NCI-H2227 treated with DMSO at 0.1 percent for 48 hours (cell line): ENCODE results near the gene SPIRE1.

Experiments used
- DNase-seq: peaks from one replicate; lab custom pipeline; 2025; lab: John Stamatoyannopoulos, UW

The SPIRE1 gene

DNA sequence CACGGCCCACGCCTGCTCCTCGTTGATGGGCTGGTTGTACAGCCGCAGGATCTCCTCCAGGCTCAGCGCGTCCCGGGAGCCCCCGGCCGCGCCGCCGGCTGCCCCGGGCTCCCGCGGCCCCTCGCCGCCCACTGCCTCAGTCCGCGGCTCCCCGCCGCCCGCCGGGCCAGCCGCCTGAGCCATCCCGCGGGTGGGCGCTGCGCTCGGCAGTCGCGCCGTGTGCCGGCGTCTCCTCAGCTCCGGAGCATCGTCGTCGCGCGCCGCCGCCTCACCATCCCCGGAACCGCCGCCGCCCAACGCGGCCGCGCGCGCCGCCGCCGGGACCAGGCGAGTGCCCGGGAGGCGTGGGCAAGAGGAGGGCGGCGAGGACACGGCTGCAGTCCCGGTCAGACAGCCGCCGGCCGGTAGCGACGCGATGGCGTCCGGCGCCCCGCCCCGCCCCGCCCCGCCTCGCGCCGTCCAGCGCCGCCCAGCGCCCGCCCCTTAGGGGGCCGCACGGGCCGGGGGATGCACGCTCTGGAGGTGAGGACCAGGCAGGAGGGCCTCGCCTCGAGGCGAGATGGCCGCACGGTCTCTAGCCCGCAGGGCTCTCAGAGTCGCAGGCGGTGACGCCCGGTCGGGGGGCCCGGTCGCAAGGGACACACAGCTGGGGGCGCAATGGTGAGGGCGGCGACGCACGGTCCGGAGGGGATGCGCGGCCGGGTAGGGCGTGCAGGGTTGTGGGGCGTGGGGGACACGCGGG is at the start of gene SPIRE1:
SPIRE1 (minus strand) TSS at position 424 of the 742 bp plus-strand sequence; CDS start at position 183, 241 bp downstream.
- DNase-seq, result peak; percentile 52

GRCh38 chr18:12703664-12704063 is 45.8 kb upstream of the SPIRE1 start:
- peak; percentile 70 for DNase-seq

GRCh38 chr18:12703096-12703567 is 45.2 kb upstream of the SPIRE1 start:
- no peak for DNase-seq

- DNase-seq, result peak; percentile 86
Measured at GRCh38 chr18:12702221-12703095, 44.6 kb upstream of the SPIRE1 start, which contains the start of the genes CEP76 and PSMG2. Gene CEP76 (minus strand): TSS chr18:12702723. CDS start chr18:12702548, 175 bp downstream. Gene PSMG2 (plus strand): TSS chr18:12703042. CDS start chr18:12703108, 66 bp downstream.

- no peak for DNase-seq
Measured at GRCh38 chr18:12701161-12701560, 43.3 kb upstream of the SPIRE1 start.

- DNase-seq, result no peak
Measured at GRCh38 chr18:12699747-12700146, 41.8 kb upstream of the SPIRE1 start.

- DNase-seq, result no peak
Measured at GRCh38 chr18:12694032-12694431, 36.1 kb upstream of the SPIRE1 start.

DNA sequence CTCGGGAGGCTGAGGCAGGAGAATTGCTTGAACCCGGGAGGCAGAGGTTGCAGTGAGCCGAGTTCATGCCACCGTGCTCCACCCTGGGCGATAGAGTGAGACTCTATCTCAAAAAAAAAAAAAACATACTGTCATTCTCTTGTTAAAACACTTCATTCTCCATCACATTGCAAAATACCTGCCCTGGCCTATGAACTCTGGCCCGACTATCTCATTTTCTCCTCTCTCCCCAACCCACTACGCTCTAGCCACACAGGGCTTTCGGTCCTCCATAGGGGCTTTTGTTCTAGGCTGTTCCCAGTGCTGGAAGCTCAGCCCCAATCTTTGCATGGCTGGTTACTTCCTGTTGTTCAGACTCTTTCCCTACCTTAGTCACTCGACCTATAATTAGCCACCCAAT is 34.3 kb upstream of the SPIRE1 start:
- DNase-seq, result no peak

- no peak for DNase-seq
Measured at GRCh38 chr18:12689256-12689850, 31.4 kb upstream of the SPIRE1 start.

GRCh38 chr18:12686100-12686499 is 28.2 kb upstream of the SPIRE1 start:
- DNase-seq, result peak; percentile 28

- peak; percentile 52 for DNase-seq
Measured at GRCh38 chr18:12679183-12679786, 21.4 kb upstream of the SPIRE1 start.

GRCh38 chr18:12668041-12668440 is 10.1 kb upstream of the SPIRE1 start:
- DNase-seq, result no peak

- peak; percentile 58 for DNase-seq
Measured at GRCh38 chr18:12659904-12660605, 2.1 kb upstream of the SPIRE1 start.

- peak; percentile 17 for DNase-seq
Measured at GRCh38 chr18:12658426-12659138, 675 bp upstream of the SPIRE1 start.

- no peak for DNase-seq
Measured at GRCh38 chr18:12656938-12657683, 796 bp downstream of the SPIRE1 start.

DNA sequence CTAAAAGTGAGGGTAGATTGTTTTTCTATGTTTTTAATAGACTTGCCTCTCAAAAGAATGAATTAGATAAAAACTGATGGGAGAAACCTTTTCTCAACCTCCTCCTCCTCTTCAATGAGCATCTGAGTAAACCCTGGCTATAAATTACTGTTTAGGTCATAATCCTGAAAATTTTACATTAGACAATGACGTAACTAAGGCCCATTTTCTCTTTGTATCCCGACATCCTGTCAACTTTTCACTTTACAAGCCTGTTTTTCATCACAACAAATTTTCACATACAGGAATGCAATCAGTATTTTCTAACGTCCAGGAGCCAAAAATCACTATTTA is 1.3 kb downstream of the SPIRE1 start:
- DNase-seq, result peak; percentile 20

- DNase-seq, result no peak
Measured at GRCh38 chr18:12654971-12655370, 2.9 kb downstream of the SPIRE1 start.

DNA sequence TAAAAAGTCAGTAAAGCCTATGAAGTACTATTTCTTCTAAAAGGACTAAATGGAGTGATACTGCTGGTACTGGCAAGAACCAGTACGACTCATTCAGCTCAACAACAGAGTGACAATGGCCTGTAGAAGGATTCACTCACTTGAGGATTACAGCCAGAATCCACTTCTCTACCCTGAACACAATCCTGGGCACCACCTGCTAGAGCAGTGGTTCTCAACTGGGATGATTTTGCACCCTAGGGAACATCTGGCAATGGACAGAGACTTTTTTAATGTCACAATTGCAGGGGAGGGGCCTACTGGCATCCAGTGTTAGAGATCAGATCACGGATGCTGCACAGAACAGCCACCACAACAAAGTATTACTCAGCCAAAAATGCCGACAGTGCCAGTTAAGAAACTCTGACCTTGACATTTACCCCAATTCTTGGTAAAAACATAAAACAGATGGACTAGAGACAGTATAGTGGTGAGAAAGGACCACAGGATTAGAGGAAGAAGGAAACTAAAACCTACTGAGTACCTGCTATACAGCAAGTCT is 5.0 kb downstream of the SPIRE1 start:
- no peak for DNase-seq

DNA sequence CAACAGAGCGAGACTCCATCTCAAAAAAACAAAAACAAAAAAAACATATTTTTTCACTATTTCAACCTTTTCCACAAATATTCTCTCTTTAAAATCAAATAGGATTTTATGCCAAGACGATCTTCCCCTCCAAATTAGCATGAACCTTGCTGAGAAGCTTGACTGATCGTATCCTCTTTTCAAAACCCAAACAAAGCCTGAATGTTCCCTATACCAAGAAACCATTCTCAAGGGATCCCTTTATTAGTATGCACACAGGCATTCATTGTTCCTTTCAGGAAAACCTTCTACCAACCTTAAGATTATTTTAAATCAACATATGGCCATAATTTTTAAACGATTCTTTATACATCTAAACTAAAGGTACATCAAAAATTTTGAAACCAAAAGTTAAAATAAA is 6.3 kb downstream of the SPIRE1 start:
- no peak for DNase-seq

- DNase-seq, result no peak
Measured at GRCh38 chr18:12647773-12648172, 10.1 kb downstream of the SPIRE1 start.
